Esophagus muscularis mucosa (tissue), 3 donors: ENCODE measurements around the gene ADCY9.

Source experiments
- POLR2AphosphoS5 ChIP-seq, 2 donors: sonication (generic); formaldehyde crosslinking; IDR thresholded peaks; one replicate each; pipeline ENCODE4 v1.6.1; 2017; ENCODE audit warnings: antibody characterized with exemption in 2 of 2
- TF ChIP-seq, protein P1 (sequence below), 3 experiments: fragments of 200-600 bp in 2 of 3; fragments of 450-650 bp in 1 of 3; sonication (generic) in 2 of 3; IDR thresholded peaks; one replicate each; pipeline ENCODE4 v1.5.1; 2017 to 2019; ENCODE audit warnings: antibody characterized with exemption in 3 of 3, mild to moderate bottlenecking in 2 of 3, moderate library complexity in 1 of 3

DNA sequence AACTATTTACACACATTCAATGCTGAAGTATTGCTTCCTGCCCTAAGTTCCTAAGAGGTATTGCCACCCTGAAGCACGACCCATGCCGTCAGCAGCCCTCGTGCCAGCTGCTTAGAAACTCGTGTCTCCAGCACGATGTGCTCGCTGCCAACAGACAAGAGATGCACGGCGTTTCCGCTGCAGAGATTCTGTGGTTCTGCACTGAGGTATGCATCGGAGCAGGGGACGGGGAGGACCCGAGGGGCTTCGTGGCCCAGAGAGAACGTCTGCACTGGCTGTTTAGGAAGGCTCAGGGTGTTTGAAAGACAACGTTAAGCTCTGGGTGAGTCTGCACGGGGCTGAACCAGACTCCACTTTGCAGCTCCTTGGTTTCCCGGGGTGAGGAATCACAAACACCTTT lies 153.0 kb downstream of the ADCY9 start:
- TF ChIP-seq, protein P1, sequence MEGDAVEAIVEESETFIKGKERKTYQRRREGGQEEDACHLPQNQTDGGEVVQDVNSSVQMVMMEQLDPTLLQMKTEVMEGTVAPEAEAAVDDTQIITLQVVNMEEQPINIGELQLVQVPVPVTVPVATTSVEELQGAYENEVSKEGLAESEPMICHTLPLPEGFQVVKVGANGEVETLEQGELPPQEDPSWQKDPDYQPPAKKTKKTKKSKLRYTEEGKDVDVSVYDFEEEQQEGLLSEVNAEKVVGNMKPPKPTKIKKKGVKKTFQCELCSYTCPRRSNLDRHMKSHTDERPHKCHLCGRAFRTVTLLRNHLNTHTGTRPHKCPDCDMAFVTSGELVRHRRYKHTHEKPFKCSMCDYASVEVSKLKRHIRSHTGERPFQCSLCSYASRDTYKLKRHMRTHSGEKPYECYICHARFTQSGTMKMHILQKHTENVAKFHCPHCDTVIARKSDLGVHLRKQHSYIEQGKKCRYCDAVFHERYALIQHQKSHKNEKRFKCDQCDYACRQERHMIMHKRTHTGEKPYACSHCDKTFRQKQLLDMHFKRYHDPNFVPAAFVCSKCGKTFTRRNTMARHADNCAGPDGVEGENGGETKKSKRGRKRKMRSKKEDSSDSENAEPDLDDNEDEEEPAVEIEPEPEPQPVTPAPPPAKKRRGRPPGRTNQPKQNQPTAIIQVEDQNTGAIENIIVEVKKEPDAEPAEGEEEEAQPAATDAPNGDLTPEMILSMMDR (IDR thresholded peaks at IDR 0.05), result no peak
- TF ChIP-seq POLR2AphosphoS5 (IDR thresholded peaks at IDR 0.05), result no peak
